Measurements from ENCODE around the gene TSHZ2.
A peak's percentile ranks its signal among the peaks of the same experiment; 100 is the strongest.

TSHZ2 gene

GRCh38 chr20:53069132-53069531 is 97.0 kb downstream of the TSHZ2 start:
- no peak for DNase-seq

- DNase-seq, result no peak
Observed at GRCh38 chr20:53070224-53070623, 98.1 kb downstream of the TSHZ2 start.

- no peak for DNase-seq
Observed at GRCh38 chr20:53070706-53071392, 98.7 kb downstream of the TSHZ2 start.

GRCh38 chr20:53071833-53072232 is 99.7 kb downstream of the TSHZ2 start:
- no peak for DNase-seq

- no peak for DNase-seq
Observed at GRCh38 chr20:53072923-53073579, 100.9 kb downstream of the TSHZ2 start.

GRCh38 chr20:53073636-53074415 is 101.7 kb downstream of the TSHZ2 start:
- DNase-seq, result no peak

- peak; percentile 33 for DNase-seq
Observed at GRCh38 chr20:53074811-53075314, 102.7 kb downstream of the TSHZ2 start.

- DNase-seq, result no peak
Observed at GRCh38 chr20:53076668-53077067, 104.5 kb downstream of the TSHZ2 start.

GRCh38 chr20:53077373-53078205 is 105.4 kb downstream of the TSHZ2 start:
- DNase-seq, result no peak

GRCh38 chr20:53078761-53079160 is 106.6 kb downstream of the TSHZ2 start:
- no peak for DNase-seq

GRCh38 chr20:53079261-53079691 is 107.1 kb downstream of the TSHZ2 start:
- DNase-seq, result no peak

GRCh38 chr20:53079828-53080686 is 107.9 kb downstream of the TSHZ2 start:
- DNase-seq, result no peak

- no peak for DNase-seq
Observed at GRCh38 chr20:53080687-53080962, 108.5 kb downstream of the TSHZ2 start.

- peak; percentile 23 for DNase-seq
Observed at GRCh38 chr20:53080969-53081871, 109.1 kb downstream of the TSHZ2 start.

GRCh38 chr20:53081916-53082863 is 110.0 kb downstream of the TSHZ2 start:
- DNase-seq, result no peak

- DNase-seq, result no peak
Observed at GRCh38 chr20:53083411-53083810, 111.3 kb downstream of the TSHZ2 start.

- no peak for DNase-seq
Observed at GRCh38 chr20:53084408-53084997, 112.3 kb downstream of the TSHZ2 start.

GRCh38 chr20:53085720-53086119 is 113.6 kb downstream of the TSHZ2 start:
- DNase-seq, result no peak

All from fibroblast of skin of scalp (primary cell).